ENCODE data around the gene ELAVL2. TPM values are rescaled to one million over a fixed set of nuclear protein-coding genes. Genes with fewer than 3 reads are reported as not detected.

The ELAVL2 gene
- total RNA-seq, 1 experiment from 2014 or later: 0.18 TPM

- H3K4me1 Mint-ChIP-seq (ENCODE audit: low read depth, unreplicated experiment): no peaks in the 10 kb centered on the region
- intact Hi-C loops (cut with micrococcal nuclease; ENCODE audit: unreplicated experiment): no loop called here
- H3K9me3 ChIP-seq: no peaks in the 10 kb centered on the region
- POLR2A ChIA-PET: no interaction called here
- H3K27me3 ChIP-seq (replicated peaks; ENCODE audit: control insufficient read depth, insufficient read depth, low read length): no peaks in the 10 kb centered on the region
- CTCF ChIA-PET: no interaction called here
- no peak overlapping the region for H3K4me3 ChIP-seq (ENCODE audit: low read depth, low read length)
- TF ChIP-seq CTCF (IDR thresholded peaks at IDR 0.05; ENCODE audit: insufficient read depth in 1 of 2, low read depth in 1 of 2, low read length in 1 of 2, severe bottlenecking in 1 of 2, unreplicated experiment in 1 of 2): no peak
- no peak for DNase-seq
- no peak overlapping the region for H3K4me3 Mint-ChIP-seq (ENCODE audit: unreplicated experiment)
- H3K27me3 Mint-ChIP-seq (ENCODE audit: insufficient read depth, unreplicated experiment): no peaks in the 10 kb centered on the region
- H3K27ac Mint-ChIP-seq (ENCODE audit: unreplicated experiment): no peak overlapping the region
- H3K4me1 ChIP-seq: no peaks in the 10 kb centered on the region
- no peaks in the 10 kb centered on the region for H3K36me3 ChIP-seq (ENCODE audit: control insufficient read depth, insufficient read depth, low read length)
- no peaks in the 10 kb centered on the region for H3K36me3 Mint-ChIP-seq (ENCODE audit: insufficient read depth, unreplicated experiment)
- H3K9me3 Mint-ChIP-seq (ENCODE audit: unreplicated experiment): no peaks in the 10 kb centered on the region
- BruUV-seq (replicated peaks): no TSS peak
Observed at GRCh38 chr9:23698161-23698560, 127.9 kb downstream of the ELAVL2 start.

GRCh38 chr9:23695572-23695971 is 130.5 kb downstream of the ELAVL2 start:
- Mint-ChIP-seq H3K4me3 (ENCODE audit: unreplicated experiment) (no peak overlapping the region), H3K9me3 (ENCODE audit: unreplicated experiment) (no peaks in the 10 kb centered on the region), H3K4me1 (ENCODE audit: low read depth, unreplicated experiment) (no peaks in the 10 kb centered on the region), H3K27ac (ENCODE audit: unreplicated experiment) (no peak overlapping the region), H3K36me3 (ENCODE audit: insufficient read depth, unreplicated experiment) (no peaks in the 10 kb centered on the region), H3K27me3 (ENCODE audit: insufficient read depth, unreplicated experiment) (no peaks in the 10 kb centered on the region)
- ChIA-PET POLR2A (no interaction called here), CTCF (no interaction called here)
- H3K36me3 ChIP-seq (ENCODE audit: control insufficient read depth, insufficient read depth, low read length): no peaks in the 10 kb centered on the region
- no peak for DNase-seq
- TF ChIP-seq CTCF (IDR thresholded peaks at IDR 0.05; ENCODE audit: insufficient read depth in 1 of 2, low read depth in 1 of 2, low read length in 1 of 2, severe bottlenecking in 1 of 2, unreplicated experiment in 1 of 2): no peak
- intact Hi-C loops (cut with micrococcal nuclease; ENCODE audit: unreplicated experiment): no loop called here
- no peaks in the 10 kb centered on the region for H3K9me3 ChIP-seq
- H3K4me1 ChIP-seq: no peaks in the 10 kb centered on the region
- no TSS peak for BruUV-seq (replicated peaks)
- no peaks in the 10 kb centered on the region for H3K27me3 ChIP-seq (replicated peaks; ENCODE audit: control insufficient read depth, insufficient read depth, low read length)
- H3K4me3 ChIP-seq (ENCODE audit: low read depth, low read length): no peak overlapping the region

DNA sequence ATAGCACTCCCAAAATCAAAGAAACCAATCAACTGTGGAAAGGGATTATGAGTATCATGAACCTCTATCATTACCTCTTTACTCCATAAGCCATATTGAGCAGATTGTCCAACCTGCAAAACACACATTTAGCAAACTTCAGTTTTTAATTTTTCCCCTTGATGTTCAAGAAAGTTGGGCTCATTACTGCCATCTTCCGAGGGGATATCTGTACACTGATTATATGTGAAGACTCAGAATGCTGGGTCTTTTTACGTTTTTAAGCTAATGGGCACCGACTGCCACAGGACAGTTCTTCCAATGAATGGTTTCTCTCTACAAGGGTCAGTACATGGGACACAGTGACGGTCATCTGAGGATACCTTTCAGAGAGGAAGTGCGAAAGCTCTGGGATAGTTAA is 132.7 kb downstream of the ELAVL2 start:
- POLR2A ChIA-PET: no interaction called here
- intact Hi-C loops (cut with micrococcal nuclease; ENCODE audit: unreplicated experiment): no loop called here

More for the DNA sequence above, 132.7 kb downstream of the ELAVL2 start:
- no peak overlapping the region for H3K27ac Mint-ChIP-seq (ENCODE audit: unreplicated experiment)
- Histone ChIP-seq H3K4me1 (no peaks in the 10 kb centered on the region), H3K27me3 (replicated peaks; ENCODE audit: control insufficient read depth, insufficient read depth, low read length) (no peaks in the 10 kb centered on the region), H3K4me3 (ENCODE audit: low read depth, low read length) (no peak overlapping the region), H3K9me3 (no peaks in the 10 kb centered on the region), H3K36me3 (ENCODE audit: control insufficient read depth, insufficient read depth, low read length) (no peaks in the 10 kb centered on the region)
- H3K9me3 Mint-ChIP-seq (ENCODE audit: unreplicated experiment): no peaks in the 10 kb centered on the region
- no peak for TF ChIP-seq CTCF (IDR thresholded peaks at IDR 0.05; ENCODE audit: insufficient read depth in 1 of 2, low read depth in 1 of 2, low read length in 1 of 2, severe bottlenecking in 1 of 2, unreplicated experiment in 1 of 2)
- no peaks in the 10 kb centered on the region for H3K36me3 Mint-ChIP-seq (ENCODE audit: insufficient read depth, unreplicated experiment)
- no peaks in the 10 kb centered on the region for H3K27me3 Mint-ChIP-seq (ENCODE audit: insufficient read depth, unreplicated experiment)
- no peak for DNase-seq
- H3K4me3 Mint-ChIP-seq (ENCODE audit: unreplicated experiment): no peak overlapping the region
- H3K4me1 Mint-ChIP-seq (ENCODE audit: low read depth, unreplicated experiment): no peaks in the 10 kb centered on the region
- CTCF ChIA-PET: no interaction called here
- BruUV-seq (replicated peaks): no TSS peak

Measured in Caco-2 (cell line).